Lower leg skin (tissue), 4 donors: ENCODE data around the gene PDLIM5. TPM values are rescaled to one million over a fixed set of nuclear protein-coding genes. Genes with fewer than 3 reads are reported as not detected.

Experiments used
- DNase-seq, 2 donors: peaks; one replicate each; pipeline ENCODE4 v3.0.0-alpha.2; 2019; ENCODE audit warnings: low spot score in 2 of 2
- H3K4me3 ChIP-seq: fragments of 200-600 bp; sonication (generic); 2 replicates; pipeline ENCODE4 v1.5.1; 2017; ENCODE audit warnings: mild to moderate bottlenecking, low read depth; ENCODE audit not compliant: poor library complexity, severe bottlenecking
- CTCF ChIP-seq, 3 donors: fragments of 450-650 bp; IDR thresholded peaks; one replicate each; pipeline ENCODE4 v1.5.1; 2016; ENCODE audit warnings: antibody characterized with exemption in 3 of 3, mild to moderate bottlenecking in 3 of 3, moderate library complexity in 2 of 3
- POLR2A ChIP-seq, 2 donors: fragments of 450-650 bp; IDR thresholded peaks; one replicate each; pipeline ENCODE4 v1.6.1; 2016 to 2017; ENCODE audit warnings: antibody characterized with exemption in 2 of 2, mild to moderate bottlenecking in 1 of 2, moderate library complexity in 1 of 2
- WGBS, 2 donors: methylation state at CpG; one replicate each; pipeline ENCODE4 v1.1.5; 2018; 5-methylcytosine and 5-hydroxymethylcytosine counted together
- intact Hi-C: fragments of 100-400 bp; cut with DNase I; formaldehyde crosslinking; loops from one replicate; pipeline ENCODE4 v1.15.0; 2023; ENCODE audit warnings: low total_unique reads
- total RNA-seq, 4 donors: library from RNA; depleted of rRNA; stranded (reverse); fragments of >200 nt; gene quantifications; one replicate each; pipeline ENCODE4 v1.1.0, GENCODE V29; 2016

PDLIM5 gene
- total RNA-seq, 4 donors from 2014 or later = 65.8 to 81.4 (median 72.0) TPM

- intact Hi-C loops = no loop called here
- H3K4me3 ChIP-seq = no peak overlapping the region
- no peak for TF ChIP-seq POLR2A (IDR thresholded peaks at IDR 0.05)
- TF ChIP-seq CTCF (IDR thresholded peaks at IDR 0.05) = no peak
- WGBS, 2 donors = 65 to 76% methylated on average over 4 of the region's 4 CpGs
- no peak for DNase-seq
Observed at GRCh38 chr4:94690851-94691254, 239.1 kb downstream of the PDLIM5 start.

- TF ChIP-seq POLR2A (IDR thresholded peaks at IDR 0.05) = no peak
- no peak for TF ChIP-seq CTCF (IDR thresholded peaks at IDR 0.05)
- 100% methylated on average over 1 of the region's 1 CpG for WGBS, 2 donors
- H3K4me3 ChIP-seq = no peak overlapping the region
- DNase-seq = no peak
- intact Hi-C loops = no loop called here
Observed at GRCh38 chr4:94691552-94691951, 239.8 kb downstream of the PDLIM5 start.

GRCh38 chr4:94695384-94695783 is 243.6 kb downstream of the PDLIM5 start:
- TF ChIP-seq CTCF (IDR thresholded peaks at IDR 0.05) = no peak
- WGBS, 2 donors = 70 to 75% methylated on average over 4 of the region's 4 CpGs
- intact Hi-C loops = no loop called here

GRCh38 chr4:94698187-94698586 is 246.4 kb downstream of the PDLIM5 start:
- H3K4me3 ChIP-seq = no peak overlapping the region
- intact Hi-C loops = no loop called here
- DNase-seq = no peak
- TF ChIP-seq CTCF (IDR thresholded peaks at IDR 0.05) = no peak
- TF ChIP-seq POLR2A (IDR thresholded peaks at IDR 0.05) = no peak

More at GRCh38 chr4:94695384-94695783, 243.6 kb downstream of the PDLIM5 start:
- H3K4me3 ChIP-seq = no peak overlapping the region
- DNase-seq = no peak

GRCh38 chr4:94700298-94700697 is 248.6 kb downstream of the PDLIM5 start:
- no peak overlapping the region for H3K4me3 ChIP-seq
- DNase-seq = no peak
- no peak for TF ChIP-seq POLR2A (IDR thresholded peaks at IDR 0.05)
- no peak for TF ChIP-seq CTCF (IDR thresholded peaks at IDR 0.05)
- intact Hi-C loops = no loop called here

GRCh38 chr4:94701631-94702300 is 250.0 kb downstream of the PDLIM5 start:
- TF ChIP-seq CTCF (IDR thresholded peaks at IDR 0.05) = no peak
- no peak for TF ChIP-seq POLR2A (IDR thresholded peaks at IDR 0.05)
- intact Hi-C loops = no loop called here
- DNase-seq = no peak
- 61 to 72% methylated on average over 8 of the region's 8 CpGs for WGBS, 2 donors
- H3K4me3 ChIP-seq = no peak overlapping the region
